HuH-7.5 (cell line): ENCODE measurements around the gene FYN.

Experiments
- DNase-seq: peaks from one replicate; pipeline ENCODE4 v3.0.0; 2011; ENCODE audit warnings: low spot score

Gene FYN

DNA sequence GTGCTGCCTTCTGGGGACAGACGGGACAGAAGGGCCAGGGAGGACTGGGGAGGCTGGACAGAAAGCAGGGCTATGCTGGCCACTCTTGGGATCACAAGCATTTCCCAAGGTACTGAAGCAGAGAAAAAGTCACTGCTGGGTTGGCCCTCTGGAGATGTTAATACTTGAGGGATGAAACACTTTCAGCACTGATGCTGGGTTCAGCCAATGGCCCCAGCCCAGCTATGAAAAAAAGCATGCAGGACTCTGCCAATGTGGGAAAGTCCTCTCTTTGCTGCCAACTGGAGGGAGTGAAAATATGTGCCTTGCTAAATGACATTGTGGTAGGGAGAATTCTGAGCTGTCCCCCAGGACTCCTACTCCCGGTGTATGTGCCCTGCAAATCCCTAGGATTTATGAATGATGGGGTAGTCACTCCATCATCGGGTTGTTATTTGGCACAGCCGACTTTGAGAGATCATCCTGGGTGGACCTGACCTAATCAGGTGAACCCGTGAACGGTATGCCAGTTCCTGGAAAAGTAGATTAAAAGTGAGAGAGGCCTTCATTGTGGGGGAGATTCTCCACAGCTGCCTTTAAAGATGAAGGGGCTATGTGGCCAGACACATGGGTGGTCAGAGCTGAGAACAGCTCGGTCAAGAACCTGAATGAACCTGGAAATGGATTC lies 147.7 kb downstream of the FYN start:
- no peak for DNase-seq

GRCh38 chr6:111724505-111724904 lies 148.7 kb downstream of the FYN start:
- DNase-seq = no peak

GRCh38 chr6:111724039-111724438 lies 149.2 kb downstream of the FYN start:
- no peak for DNase-seq

DNA sequence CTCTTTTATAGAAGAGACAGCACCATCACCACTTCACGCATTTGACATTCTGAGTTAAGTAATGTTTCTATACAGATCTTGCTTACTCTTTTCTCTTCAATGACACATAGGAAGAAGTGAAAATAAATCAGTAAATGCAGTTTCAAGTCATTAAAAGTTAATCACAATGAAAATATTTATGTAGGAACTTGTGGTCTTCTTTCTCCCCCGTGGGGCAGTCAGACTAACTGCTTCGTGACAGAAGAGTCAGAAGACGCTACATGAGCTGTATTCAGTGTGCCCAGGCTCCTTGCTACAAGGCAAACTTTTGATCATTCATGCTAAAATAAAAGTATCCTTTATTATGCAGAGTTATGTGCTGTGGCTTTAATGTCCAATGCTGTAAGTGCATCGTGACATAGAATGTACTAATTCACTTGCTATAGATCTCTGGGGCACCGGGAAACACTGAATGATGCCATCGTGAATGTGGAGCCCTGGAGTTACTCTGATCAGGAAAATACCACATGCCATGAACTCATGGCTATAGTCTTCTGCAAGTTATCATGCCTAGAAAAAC lies 149.8 kb downstream of the FYN start:
- no peak for DNase-seq

- no peak for DNase-seq
Measured at GRCh38 chr6:111722179-111722731, 151.0 kb downstream of the FYN start.

GRCh38 chr6:111721753-111722154 lies 151.5 kb downstream of the FYN start:
- no peak for DNase-seq

DNA sequence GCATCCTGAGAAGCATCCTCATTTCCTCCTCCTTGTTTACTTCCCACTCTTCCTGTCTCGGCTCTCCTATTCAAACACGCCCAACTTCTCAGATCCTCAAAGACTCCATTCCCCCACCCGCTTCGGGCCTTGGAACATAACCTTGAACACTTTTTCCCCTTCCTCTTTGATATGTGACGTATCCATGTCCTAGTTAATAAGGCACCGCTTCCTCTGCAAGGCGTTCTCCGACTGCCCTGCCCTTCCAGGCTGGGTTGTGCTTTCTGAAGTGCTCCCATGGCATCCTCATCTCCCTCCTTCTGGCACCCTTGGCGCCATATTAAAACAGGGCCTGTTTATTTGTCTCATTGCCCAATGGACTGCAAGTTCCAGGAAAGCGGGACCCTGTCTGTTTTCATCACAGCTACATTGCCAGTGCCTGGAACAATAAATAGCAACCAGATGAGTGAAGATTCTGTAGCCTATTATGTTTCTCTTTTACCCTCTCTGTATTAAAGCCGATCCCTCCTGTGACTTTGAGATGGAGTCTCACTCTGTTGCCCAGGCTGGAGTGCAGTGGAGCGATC lies 152.2 kb downstream of the FYN start:
- no peak for DNase-seq

- no peak for DNase-seq
Measured at GRCh38 chr6:111718990-111719389, 154.3 kb downstream of the FYN start.

DNA sequence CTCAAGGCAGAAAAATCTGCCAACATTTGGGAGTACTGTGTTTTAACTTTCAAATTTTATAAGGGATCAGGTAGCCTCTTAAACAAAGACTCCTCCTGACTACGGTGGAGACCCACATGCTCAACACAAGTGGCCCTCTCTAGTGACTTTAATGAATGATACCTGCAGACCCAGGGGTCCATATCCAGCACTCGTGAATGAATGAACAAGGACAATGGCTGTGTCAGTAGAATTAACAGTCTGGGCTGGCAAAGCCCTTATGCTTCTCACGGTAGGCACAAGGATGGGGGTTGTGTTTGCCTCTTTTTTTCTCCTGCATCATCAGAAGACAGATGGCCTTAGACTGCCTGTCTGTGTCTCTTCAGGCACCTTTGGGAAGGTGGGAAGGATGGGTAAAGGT lies 154.9 kb downstream of the FYN start:
- DNase-seq = no peak

- no peak for DNase-seq
Measured at GRCh38 chr6:111717621-111718020, 155.6 kb downstream of the FYN start.

- no peak for DNase-seq
Measured at GRCh38 chr6:111716325-111716724, 156.9 kb downstream of the FYN start.

DNA sequence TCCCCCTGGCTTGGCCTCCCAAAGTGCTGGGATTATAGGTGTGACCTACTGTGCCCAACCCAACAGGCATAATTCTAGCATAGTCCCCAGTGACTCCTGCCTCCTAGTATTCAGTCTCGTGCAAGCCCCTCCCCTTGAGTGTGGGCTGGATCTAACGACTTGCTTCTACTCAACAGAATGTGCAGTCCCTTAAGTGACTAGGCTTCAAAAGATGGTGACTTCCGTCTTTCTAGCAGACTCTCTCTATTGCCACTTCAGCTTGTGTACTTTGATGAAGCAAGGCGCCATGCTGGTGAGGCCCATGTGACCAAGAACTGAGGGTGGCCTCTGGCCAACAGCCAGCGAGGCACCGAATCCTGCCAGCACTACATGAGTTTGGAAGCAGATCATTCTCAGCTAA lies 157.9 kb downstream of the FYN start:
- DNase-seq = no peak

- no peak for DNase-seq
Measured at GRCh38 chr6:111714416-111715270, 158.6 kb downstream of the FYN start.

- no peak for DNase-seq
Measured at GRCh38 chr6:111713811-111714210, 159.4 kb downstream of the FYN start.

GRCh38 chr6:111713236-111713635 lies 160.0 kb downstream of the FYN start:
- no peak for DNase-seq

GRCh38 chr6:111711984-111712752 lies 161.1 kb downstream of the FYN start:
- DNase-seq = no peak

- DNase-seq = no peak
Measured at GRCh38 chr6:111711476-111711875, 161.8 kb downstream of the FYN start.

GRCh38 chr6:111710911-111711310 lies 162.3 kb downstream of the FYN start:
- DNase-seq = no peak

GRCh38 chr6:111710439-111710838 lies 162.8 kb downstream of the FYN start:
- DNase-seq = no peak

DNA sequence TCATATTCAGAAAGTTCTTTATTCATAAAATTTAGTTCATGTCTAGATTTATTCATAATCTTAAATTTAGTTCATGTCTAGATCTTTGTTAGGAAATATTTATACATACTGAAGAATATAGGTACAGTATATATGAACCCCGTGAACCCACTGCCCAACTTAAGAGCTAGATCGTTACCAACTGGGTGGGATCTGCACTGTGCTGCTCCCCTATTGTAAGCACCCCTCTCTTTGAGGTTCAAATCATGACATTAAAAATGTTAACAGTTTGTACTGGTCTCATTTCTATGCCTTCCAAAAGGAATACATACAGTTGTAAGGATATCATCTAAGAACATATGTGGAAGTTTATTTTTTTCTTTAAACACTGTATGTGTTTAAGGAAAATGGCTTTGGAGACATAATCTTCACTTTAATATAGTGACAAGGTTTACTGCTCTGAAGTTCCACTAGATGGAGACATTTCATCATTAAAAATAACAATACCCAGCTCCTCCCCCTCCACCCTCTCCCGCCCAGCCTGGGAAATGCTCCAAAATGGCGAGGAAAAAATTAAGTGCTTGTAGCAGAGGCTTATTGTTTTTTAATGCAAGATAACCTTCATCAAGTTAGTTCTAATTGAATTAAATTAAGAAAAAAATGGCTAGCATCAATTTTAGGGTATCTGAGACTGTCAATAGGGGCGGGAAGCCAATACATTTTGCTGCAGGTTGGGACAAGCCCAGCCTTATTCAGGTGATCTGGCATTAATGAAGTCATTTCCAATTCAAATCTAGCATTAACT lies 163.4 kb downstream of the FYN start:
- DNase-seq = peak; percentile 70

DNA sequence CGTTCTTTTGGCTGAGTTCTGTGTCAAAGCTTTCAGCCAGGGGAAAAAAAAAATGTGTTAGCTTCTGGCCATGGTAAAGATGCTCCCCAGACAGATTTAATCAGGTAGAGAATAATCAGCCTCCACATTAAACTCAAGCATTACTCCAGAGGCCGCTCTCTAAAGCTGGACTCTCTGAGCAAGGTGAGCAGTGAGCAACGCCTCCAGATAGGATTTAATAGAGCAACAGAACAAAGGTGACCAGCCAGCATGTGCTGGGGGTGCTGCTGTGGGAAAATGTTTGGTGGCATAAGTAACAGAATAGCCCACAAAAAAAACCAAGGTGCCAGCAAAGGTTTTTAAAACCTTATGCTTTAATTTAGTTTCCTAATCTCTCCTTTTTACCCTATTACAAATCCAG lies 164.1 kb downstream of the FYN start:
- no peak for DNase-seq
